ENCODE measurements around the gene UBR3.
"Not testable (repeated sequence)": the region's sequence is repeated elsewhere in the genome, so short reads cannot be mapped to it uniquely, and the experiment has no call there.

UBR3 gene

DNA sequence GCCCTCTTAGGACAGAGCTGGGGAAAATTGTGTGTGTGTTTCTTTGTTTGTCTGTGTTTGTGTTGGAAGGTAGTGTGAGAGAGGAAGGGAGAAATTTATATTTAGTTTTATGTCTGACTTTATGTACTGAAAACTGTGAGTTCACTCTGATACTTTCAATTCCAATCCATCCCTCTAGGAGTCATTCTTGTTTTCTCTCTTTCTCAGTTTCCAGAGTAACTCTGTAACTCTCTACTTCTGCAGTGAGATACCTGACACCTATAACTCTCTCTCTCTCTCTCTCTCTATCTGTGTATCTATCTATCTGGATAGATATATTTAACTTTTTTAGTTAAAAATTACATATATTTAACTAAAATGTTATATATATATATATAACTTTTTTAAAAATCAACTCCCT, 128.7 kb downstream of the UBR3 start:
- no peak for DNase-seq

DNA sequence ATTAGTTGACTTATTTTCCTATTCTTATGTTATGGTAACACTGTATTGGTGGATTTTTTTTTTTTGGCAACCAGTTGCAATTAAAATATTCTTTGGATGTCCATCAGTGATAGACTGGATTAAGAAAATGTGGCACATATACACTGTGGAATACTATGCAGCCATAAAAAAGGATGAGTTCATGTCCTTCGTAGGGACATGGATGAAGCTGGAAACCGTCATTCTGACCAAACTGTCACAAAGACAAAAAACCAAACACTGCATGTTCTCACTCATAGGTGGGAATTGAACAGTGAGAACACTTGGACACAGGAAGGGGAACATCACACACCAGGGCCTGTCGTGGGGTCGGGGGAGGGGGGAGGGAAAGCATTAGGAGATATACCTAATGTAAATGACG, 130.0 kb downstream of the UBR3 start:
- not testable (repeated sequence) for DNase-seq

DNA sequence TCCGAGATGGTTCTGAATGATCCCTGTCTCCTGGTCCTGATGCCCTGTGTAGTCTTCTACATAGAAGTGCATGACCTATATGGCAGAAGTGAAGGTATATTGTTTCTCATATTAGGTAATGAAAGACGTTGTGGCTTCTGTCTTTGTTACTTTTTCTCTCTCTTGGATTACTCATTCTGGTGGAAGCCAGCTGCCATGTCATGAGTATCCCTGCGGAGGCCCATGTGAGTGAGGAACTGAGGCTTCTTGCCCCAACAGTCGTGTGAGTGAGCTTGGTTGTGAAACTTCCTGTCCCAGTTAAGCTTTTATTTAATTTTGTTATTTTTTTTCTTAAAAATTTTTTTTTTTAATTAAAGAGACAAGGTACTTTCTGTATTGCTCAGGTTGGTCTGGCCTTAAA, 134.7 kb downstream of the UBR3 start:
- no peak for DNase-seq

DNA sequence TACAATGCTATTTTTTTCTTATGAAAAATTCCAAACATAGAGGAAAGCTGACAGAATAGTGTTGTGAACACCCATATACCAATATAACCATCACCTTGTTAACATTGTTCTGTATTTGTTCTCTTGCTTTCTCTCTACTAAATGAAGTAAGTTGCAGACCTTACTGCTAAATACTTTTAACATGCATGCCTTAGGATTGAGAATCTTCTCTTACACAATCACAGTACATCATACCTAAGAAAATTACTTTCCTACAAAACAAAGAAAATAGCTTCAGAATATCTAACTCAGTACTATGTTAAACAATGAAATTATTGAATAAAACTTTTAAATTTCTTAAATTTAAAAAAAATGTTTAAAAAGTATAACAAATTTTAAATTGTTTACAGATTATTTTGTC, 136.5 kb downstream of the UBR3 start:
- DNase-seq, result no peak

DNA sequence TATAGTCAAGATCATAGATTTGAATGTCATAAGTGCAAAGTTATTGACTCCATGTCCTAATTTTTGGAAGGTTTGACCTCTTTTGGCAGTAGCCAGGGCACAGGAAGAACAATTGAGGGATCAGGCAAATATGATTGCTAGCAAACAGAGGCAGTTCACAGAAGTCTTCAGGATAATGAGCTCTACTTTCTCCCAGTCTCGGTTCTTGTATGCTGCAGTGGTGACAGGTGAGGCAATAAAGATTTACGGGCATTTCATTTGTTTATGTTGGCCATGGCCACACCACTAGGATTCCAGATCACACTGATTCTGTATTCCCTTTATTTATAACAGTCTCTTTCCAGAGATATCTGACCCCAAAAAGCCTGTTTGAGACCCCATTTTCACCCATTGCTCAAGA, 137.5 kb downstream of the UBR3 start:
- DNase-seq, result no peak

DNA sequence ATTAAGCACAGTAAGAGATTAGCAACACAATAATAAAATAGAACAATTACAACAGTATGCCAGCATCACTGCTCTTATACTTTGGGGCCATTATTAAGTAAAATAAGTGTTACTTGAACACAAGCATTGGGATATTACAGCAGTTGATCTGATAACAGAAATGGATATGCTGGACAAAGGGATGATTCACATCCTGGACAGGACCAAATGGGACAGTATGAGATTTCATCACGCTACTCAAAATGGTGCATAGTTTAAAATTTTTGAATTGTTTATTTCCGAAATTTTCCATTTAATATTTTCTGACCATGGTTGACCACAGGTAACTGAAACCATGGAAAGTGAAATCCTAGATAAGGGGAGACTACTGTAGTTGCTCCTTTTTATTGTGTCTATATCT, 138.2 kb downstream of the UBR3 start:
- DNase-seq, result no peak

DNA sequence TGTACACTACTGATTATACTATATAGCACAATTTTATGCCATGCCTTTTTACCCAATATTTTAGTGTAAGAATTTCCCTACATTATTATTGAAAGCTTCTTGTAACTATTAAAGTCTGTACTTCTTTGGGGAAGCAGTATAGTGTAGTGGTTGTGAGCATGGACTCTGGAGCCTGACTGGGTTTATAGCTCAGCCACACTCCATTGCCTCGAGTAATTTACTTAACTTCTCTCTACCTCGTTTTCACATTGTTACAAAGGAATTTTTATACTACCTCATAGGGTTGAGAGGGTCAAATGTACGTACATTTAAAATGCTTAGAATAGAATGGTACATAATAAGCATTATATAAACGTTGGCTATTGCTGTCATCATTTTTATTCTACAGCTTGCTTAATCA, 139.2 kb downstream of the UBR3 start:
- DNase-seq, result no peak

DNA sequence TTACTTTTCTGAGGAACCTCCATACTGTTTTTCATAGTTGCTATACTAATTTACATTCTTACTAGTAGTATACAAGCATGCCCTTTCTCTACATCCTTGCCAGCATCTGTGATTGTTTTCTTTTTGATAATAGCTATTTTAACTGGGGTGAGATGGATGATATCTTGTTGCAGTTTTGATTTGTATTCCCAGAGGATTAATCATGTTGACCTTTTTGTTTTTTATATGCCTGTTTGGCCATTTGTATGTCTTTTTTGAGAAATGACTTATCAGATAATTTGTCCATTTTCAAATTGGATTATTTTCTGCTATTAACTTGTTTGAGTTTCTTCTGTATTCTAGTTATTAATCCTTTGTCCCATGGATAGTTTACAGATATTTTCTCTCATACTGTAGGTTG, 141.5 kb downstream of the UBR3 start:
- DNase-seq, result no peak

DNA sequence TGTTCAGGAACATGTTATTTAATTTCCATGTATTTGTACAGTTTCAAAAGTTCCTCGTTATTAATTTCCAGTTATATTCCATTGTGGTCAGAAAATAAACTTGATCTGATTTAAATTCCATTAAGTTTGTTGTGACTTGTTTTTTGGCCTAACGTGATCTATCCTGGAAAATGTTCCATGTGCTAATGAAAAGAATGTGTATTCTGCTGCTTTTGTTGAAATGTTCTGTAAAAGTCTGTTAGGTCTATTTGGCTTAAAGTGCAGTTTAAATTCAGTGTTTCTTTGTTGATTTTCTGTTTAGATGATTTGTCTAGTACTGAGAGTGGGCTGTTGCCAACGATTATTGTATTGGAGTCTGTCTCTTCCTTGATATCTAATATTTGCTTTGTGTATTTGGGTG, 148.0 kb downstream of the UBR3 start:
- no peak for DNase-seq

DNA sequence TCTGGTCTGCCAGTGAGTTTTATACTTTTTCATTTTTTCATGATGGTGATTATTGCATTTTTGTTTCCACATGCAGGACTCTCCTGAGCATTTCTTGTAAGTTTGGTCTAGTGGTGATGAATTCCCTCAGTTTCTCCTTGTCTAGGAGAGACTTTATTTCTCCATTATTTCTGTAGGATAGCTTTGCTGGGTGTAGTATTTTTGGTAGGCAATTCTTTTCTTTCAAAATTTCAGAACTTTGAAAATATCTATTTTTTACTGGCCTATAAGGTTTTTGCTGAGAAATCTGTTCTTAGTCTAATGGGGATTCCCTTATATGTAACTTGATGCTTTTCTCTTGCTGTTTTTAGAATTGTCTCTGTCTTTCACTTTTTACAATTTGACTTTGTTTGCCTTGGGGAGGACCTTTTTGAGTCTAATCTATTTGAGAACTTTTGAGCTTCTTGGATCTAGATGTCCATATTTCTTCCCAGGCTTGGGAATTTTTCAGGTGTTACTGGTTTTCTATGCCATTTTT, 149.1 kb downstream of the UBR3 start:
- no peak for DNase-seq

DNA sequence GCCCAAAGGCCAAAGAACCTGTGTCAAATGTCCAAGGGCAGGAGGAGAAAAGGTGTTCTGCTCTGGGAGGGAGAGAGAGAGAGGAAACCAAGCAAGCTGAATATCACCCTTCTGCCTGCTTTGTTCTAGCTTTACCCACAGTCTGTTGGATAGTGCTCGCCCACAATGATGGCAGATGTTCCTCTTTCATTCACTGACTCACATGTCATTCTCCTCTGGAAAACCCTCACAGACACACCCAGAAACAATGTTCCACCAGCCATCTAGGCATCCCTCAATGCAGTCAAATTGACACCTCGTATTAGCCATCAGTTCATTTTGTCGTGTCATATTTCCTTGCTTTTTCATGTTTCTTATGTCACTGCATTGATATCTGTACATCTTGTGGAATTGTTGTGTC, 150.3 kb downstream of the UBR3 start:
- DNase-seq, result no peak

DNA sequence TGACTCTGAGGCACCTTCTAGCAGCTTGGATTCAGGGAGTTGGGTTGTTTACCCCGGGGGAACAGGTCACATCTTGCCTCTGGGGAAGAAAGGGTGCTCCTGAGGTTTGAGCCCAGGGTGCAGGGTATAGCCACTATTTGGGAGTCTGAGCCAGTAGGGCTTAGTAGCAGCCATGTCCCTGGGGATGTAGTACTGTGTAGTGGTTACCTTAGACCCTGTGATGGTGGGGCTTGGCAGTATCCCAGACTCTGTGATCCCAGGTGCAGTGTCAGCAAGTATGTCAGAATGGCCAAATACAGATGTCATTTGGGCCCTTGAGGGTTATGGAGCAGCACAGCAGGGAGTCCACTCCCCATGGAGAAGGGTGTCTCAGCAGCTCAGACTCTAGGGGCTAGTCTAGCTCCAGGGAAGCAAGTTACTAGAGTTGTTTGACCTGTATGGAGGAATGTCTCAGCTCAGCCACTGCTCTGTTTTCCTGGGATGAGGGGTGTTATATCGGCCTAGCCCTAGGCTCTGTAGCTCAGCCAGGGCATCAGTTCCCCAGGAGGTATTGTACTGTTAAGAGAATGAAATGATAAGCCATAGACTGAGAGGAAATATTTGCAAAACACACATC, 151.3 kb downstream of the UBR3 start:
- DNase-seq, result no peak

DNA sequence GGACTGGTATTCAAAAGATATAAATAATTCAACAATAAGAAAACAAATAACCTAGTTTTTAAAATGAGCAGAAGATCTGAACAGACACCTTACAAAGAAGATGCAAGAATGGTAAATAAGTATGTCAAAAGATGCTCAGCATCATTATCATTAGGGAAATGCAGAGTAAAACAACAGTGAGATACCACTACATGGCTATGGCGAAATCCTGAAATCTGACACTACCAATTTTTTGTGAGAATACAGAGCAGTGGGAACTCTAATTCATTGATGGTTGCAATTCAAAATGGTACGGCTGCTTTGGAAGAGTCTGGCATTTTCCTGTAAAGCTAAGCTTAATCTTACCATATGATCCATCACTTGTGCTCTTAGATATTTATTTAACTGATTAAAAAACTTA, 151.8 kb downstream of the UBR3 start:
- no peak for DNase-seq

DNA sequence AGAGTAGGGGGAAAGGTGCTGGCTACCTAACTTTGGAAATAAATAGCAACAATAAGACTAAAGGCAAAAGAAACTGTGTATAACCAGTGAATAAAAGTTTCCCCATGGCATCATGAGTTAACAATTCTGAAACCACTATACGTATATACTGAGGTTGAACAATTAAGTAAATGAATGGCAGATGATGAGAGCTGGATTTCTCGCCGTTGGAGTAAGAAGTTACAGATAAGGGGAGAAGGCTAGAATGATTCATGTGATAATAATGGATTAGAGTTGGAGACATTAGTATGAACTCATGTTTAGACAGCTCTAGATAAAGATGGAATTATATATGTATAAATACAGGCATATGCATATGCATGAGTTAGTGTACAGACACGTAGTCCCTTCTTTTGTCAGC, 152.7 kb downstream of the UBR3 start:
- DNase-seq, result no peak

DNA sequence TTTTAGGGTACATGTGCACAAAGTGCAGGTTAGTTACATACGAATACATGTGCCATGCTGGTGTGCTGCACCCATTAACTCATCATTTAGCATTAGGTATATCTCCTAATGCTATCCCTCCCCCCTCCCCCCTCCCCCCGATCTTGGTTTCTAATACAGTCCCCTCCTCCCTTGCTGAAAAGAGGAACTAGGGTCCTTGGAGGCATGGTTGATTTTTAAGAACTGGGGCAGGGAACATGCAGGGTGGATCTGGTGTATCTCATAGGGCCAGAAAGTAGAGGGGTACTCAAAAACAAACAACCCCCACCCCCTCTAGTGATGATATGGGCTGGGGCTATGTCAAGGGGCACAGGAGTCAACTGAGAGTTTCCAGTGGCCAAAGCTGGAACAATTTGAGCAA, 153.4 kb downstream of the UBR3 start:
- no peak for DNase-seq

DNA sequence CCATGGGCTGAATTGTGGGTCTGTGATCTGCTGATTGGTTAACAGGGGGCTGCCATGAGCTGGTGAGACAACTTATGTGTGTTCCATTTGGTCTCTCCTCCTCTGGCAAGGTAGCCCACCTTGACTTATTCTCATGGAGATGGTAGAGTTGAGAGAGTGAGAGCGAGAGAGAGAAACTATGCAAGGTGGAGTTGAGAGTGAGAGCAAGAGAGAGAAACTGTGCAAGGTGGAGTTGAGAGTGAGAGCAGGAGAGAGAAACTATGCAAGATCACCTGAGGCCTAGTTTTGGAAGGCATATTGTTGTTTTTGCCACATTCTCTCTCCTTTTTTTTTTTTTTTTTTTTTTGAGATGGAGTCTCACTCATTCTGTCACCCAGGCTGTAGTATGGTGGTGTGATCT, 155.7 kb downstream of the UBR3 start:
- DNase-seq, result no peak

DNA sequence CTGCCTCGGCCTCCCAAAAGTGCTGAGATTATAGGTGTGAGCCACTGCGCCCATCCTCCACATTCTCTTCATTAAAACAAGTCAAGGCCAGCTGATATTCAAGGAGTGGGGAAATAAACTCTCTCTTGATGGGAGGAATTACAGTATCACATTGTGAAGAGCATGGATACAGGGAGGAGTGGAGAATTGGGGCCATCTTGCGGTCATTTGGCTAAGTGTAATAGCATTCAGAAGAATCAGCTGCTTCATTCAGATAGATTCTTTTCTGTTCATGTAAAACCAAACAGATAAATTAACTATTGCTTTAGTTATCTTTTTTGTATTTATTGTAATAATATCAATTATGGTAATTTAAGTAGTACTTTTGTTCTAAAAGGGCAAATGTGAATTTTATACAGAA, 156.3 kb downstream of the UBR3 start:
- DNase-seq, result no peak

DNA sequence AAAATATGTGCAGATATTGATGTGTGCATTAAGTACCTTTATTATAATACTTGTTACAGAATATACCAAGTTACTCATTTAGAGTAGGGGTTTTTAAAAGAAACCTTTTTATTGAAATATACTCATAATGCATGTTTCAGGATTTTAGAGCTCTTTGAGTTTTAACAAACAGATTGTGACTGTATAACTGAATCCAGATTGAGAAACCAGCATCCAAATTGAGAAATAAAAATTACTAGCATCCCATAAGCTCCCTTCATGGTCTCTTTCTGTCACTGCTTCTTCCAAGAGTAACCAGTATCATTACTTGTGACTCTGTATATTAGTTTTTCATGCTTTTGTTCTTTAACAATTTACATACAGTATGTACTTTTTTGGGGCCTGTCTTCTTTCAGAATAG, 156.9 kb downstream of the UBR3 start:
- no peak for DNase-seq

DNA sequence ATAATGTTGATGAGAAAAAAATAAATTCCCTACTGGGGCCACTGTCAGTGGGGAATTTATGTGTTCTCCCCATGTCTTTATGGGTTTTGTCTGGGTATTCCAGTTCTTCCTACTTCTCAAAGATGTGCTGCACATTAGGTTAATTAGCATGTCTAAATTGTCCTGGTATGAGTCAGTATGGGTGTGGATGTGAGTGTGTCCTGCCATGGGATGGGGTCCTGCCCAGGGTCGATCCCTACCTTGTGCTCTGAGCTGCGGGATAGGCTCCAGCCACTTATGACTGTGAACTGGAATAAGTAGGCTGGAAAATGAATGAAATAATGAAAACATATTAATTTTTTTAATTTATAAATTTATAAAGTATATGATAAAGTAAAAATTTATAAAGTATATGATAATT, 167.5 kb downstream of the UBR3 start:
- no peak for DNase-seq

DNA sequence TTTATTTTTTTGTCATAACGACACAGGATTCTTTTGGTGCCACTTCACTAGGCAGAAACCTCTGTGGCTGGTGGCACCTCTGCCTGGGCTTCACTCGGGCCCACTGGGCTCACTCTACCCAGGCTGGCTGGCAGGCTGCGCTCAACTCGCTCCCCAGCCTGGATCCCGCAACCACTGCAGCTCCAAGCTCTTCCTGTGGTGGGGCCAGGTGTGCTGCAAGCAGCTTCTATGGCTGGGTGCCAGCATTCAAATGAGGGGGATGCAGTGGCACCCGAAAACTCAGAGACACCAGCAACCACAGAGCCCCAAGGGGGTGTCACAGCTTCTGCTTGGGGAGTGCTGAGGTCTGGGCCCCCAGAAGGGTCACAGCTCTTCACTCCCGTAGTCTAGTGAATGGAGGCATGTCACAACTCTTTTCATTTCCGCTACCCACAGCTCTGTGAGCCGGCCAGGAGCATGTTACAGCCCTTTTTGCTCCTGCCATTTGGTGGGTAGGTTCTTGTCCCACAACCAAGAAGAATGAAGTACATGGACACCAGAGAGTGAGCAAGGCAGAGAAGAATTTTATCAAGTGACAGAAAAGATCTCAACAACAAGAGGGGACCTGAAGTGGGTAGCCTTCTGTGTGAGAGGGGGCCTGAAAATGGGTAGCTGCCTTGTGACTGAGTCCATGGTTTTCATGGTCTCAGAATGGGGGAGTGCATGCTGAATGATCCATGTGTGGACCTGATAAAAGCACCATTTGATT, 170.1 kb downstream of the UBR3 start:
- DNase-seq, result no peak

DNA sequence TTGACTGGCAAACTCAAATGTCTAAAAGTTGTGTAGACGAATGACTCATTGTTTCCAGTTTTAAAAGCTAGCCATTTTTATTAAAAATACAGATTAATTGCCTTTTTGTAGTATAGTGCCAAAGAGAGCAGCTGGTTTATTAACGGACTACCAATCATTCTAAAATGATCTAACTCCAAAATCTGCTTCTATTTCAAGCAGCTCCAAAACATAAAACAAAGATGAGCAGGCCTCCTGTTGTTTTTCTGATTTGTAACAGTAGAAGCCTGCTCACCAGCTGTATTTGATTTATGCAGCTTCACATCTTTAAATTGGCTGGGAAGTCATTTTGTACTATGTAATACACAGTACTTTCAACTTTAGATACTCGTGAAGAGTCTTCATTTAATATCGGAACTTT, 171.8 kb downstream of the UBR3 start:
- DNase-seq, result no peak

DNA sequence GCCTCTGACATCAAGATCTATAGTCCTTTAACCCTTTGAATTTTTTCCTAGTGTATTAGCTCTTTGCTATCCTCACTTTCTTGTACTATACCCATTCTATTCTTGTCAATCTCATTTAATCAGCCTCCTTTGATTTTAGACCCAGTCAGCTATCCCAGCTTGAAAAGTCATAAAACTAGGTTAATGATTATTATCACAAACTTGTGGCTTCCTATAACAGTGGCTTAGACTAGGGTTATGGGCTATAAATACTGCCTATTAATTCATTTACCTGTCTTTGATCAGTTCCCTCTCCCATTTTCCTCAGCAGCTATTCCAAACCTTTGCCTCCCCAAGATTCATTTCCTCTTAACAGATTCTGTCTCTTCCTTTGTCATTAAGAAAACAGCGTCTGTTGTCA, 174.8 kb downstream of the UBR3 start:
- DNase-seq, result no peak

DNA sequence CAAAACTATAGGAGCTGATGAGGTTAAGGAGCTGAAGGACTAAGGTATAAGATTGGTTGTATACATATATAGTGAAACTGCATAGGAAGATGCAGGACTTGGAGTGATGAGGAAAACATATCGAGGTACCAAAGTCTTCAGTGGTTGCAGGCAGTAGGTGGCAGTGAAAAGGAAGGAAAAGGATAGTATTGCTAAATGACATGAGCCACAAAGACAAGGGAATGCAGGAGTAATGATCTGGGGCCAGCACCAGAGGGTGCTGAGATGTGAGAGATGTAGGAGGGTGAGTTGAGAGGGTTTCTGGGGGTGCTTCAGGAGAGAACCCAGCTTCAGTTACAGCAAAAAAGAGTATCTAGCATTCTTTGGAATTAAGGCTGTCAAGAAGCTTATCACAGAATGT, 178.4 kb downstream of the UBR3 start:
- DNase-seq, result no peak

DNA sequence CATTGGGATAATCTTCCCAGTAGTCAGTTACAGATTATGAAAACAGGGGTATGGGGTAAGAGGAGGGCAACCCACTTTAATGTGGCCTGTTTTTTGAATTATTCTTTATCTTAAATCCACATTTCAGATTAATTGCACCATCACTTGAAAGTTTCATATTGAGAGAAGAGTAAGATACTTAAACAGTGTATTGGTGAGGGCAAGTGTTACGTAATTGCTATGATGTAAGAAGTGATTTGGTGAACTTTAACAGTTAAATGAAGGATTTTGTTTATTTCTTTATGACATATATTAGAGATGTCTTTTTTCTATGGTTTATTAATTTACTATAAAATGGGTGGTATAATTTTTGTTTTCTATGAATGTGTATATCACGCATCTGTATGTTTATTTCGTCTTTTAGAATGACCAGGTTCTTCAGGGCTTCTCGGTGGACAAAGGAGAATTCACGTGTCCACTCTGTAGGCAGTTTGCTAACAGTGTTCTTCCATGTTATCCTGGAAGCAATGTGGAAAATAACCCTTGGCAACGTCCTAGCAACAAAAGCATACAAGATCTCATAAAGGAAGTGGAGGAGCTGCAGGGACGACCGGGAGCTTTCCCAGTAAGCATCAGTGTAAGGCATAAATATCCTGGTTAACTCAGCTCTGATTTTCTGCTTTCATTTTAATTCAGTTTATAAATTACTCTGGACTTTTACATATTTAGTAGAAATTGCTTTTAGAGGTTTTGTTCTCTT, 179.5 kb downstream of the UBR3 start:
- no peak for DNase-seq

All from GF-D8 (cell line).